K562 (cell line): ENCODE measurements around the gene GREB1. TPM values are rescaled to one million over a fixed set of nuclear protein-coding genes. Genes with fewer than 3 reads are reported as not detected.

Experiments
- BRD4 ChIP-seq: fragments of 200-600 bp; sonication (generic); IDR thresholded peaks from 2 replicates; pipeline ENCODE4 v1.6.1; 2017; ENCODE audit warnings: inconsistent platforms
- CHD7 ChIP-seq: fragments of 200-600 bp; sonication (generic); IDR thresholded peaks from one replicate; pipeline ENCODE4 v1.6.1; 2012; ENCODE audit warnings: mild to moderate bottlenecking, low read depth, low read length, inconsistent platforms
- TGIF2 ChIP-seq: sonication (generic); formaldehyde crosslinking; IDR thresholded peaks from 2 replicates; pipeline ENCODE4 v1.8.1; 2022; ENCODE audit warnings: mild to moderate bottlenecking, missing genetic modification reagents, moderate library complexity
- ZBTB7A ChIP-seq: IDR thresholded peaks from 2 replicates; pipeline ENCODE4 v1.6.1; 2011; ENCODE audit warnings: low read depth, mild to moderate bottlenecking, low read length, moderate library complexity, borderline replicate concordance; ENCODE audit not compliant: control insufficient read depth
- polyA plus RNA-seq, 8 experiments: library from polyadenylated mRNA; depleted of rRNA in 4 of 8; stranded (reverse) in 5 of 8; unstranded in 3 of 8; fragments of >200 nt; fragmentation: Nextera tagmentation in 2 of 8; fragmentation: Illumina TruSeq in 1 of 8; extraction: Ambion mirVana in 2 of 8; extraction: Trizol in 1 of 8; gene quantifications; 2 replicates each; pipeline versions ENCODE4 v1.2.1 to v1.2.3, GENCODE V29; 2011 to 2014; ENCODE audit warnings: inconsistent platforms in 1 of 8, missing spikeins in 1 of 8
- total RNA-seq, 7 experiments: library from RNA; depleted of rRNA in 6 of 7; stranded (reverse); fragments of >200 nt in 6 of 7; fragmentation: Illumina TruSeq in 2 of 7; extraction: Trizol in 2 of 7; gene quantifications; 2 replicates each; pipeline versions ENCODE4 v1.2.1 to v1.2.3, GENCODE V29; 2011 to 2021; ENCODE audit warnings: low replicate concordance in 1 of 7

The GREB1 gene
- total and polyA plus RNA-seq, 9 of the 15 experiments (the other 6 are each of a cell fraction or from before 2014, with no cell fraction given) = 0.04 to 0.86 (median 0.10) TPM; not detected in 1

DNA sequence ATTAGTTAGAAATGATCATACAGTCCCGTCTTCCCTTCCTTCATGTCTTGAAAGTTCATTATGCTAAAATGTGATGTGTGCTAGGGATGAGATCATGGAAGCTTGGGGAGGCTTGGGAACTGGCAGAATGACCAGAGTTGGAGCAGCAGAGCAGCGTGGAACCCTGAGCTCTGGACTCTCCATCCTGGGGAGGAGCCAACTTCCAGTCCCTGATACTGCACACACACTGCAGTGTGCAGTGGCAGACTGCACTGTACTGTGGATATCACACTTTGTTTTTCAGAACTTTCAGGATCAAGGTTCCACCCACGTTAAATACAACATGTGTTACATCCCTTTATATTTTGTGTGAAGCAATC, 27.3 kb upstream of the GREB1 start (continued):
- TF ChIP-seq CHD7 (no peak), BRD4 (no peak), TGIF2 (CRISPR knock-in tag) (no peak), ZBTB7A (no peak)
